HG03175 (cell line): ENCODE measurements around the gene UQCRHL.
"Not testable (repeated sequence)": the region's sequence is repeated elsewhere in the genome, so short reads cannot be mapped to it uniquely, and the experiment has no call there.

Source experiments
- ATAC-seq: cut with Tn5 transposase; IDR thresholded peaks from one replicate; pipeline ENCODE4 v1.9.1; 2021; ENCODE audit warnings: mild to moderate bottlenecking, moderate library complexity; ENCODE audit not compliant: unreplicated experiment

UQCRHL gene

GRCh38 chr1:15835741-15836510, 28.5 kb upstream of the UQCRHL start:
- peak; percentile 46 for ATAC-seq

GRCh38 chr1:15835205-15835740, 27.8 kb upstream of the UQCRHL start:
- peak; percentile 4 for ATAC-seq

- ATAC-seq, result peak; percentile 50
Observed at GRCh38 chr1:15834406-15835204, 27.2 kb upstream of the UQCRHL start.

- no peak for ATAC-seq
Observed at GRCh38 chr1:15833842-15834405, 26.5 kb upstream of the UQCRHL start.

- ATAC-seq, result no peak
Observed at GRCh38 chr1:15833069-15833679, 25.7 kb upstream of the UQCRHL start.

GRCh38 chr1:15830258-15830657, 22.8 kb upstream of the UQCRHL start:
- no peak for ATAC-seq

- not testable (repeated sequence) for ATAC-seq
Observed at GRCh38 chr1:15828931-15829330, 21.5 kb upstream of the UQCRHL start.

- ATAC-seq, result not testable (repeated sequence)
Observed at GRCh38 chr1:15827567-15827966, 20.1 kb upstream of the UQCRHL start.

GRCh38 chr1:15826810-15827507, 19.5 kb upstream of the UQCRHL start:
- no peak for ATAC-seq

GRCh38 chr1:15825800-15826199, 18.4 kb upstream of the UQCRHL start:
- no peak for ATAC-seq

- no peak for ATAC-seq
Observed at GRCh38 chr1:15820478-15820877, 13.0 kb upstream of the UQCRHL start.

GRCh38 chr1:15816674-15817073, 9.2 kb upstream of the UQCRHL start:
- no peak for ATAC-seq

GRCh38 chr1:15810073-15810472, 2.6 kb upstream of the UQCRHL start:
- no peak for ATAC-seq

GRCh38 chr1:15808955-15809354, 1.5 kb upstream of the UQCRHL start:
- no peak for ATAC-seq

- ATAC-seq, result no peak
Observed at GRCh38 chr1:15807121-15807520, 328 bp downstream of the UQCRHL start.

GRCh38 chr1:15804060-15804459, 3.4 kb downstream of the UQCRHL start:
- ATAC-seq, result no peak

- ATAC-seq, result no peak
Observed at GRCh38 chr1:15803380-15803779, 4.1 kb downstream of the UQCRHL start.

GRCh38 chr1:15802234-15802965, 5.0 kb downstream of the UQCRHL start:
- no peak for ATAC-seq

GRCh38 chr1:15799928-15800835, 7.3 kb downstream of the UQCRHL start:
- no peak for ATAC-seq
